NAMALWA (cell line): ENCODE results near the gene SEC14L6.
A peak's percentile ranks its signal among the peaks of the same experiment; 100 is the strongest.

ENCODE experiments used
- DNase-seq: peaks from one replicate; pipeline ENCODE4 v3.0.0-alpha.2; 2015; ENCODE audit warnings: low spot score

SEC14L6 gene

GRCh38 chr22:30535182-30535581, 11.4 kb downstream of the SEC14L6 start:
- peak; percentile 42 for DNase-seq

DNA sequence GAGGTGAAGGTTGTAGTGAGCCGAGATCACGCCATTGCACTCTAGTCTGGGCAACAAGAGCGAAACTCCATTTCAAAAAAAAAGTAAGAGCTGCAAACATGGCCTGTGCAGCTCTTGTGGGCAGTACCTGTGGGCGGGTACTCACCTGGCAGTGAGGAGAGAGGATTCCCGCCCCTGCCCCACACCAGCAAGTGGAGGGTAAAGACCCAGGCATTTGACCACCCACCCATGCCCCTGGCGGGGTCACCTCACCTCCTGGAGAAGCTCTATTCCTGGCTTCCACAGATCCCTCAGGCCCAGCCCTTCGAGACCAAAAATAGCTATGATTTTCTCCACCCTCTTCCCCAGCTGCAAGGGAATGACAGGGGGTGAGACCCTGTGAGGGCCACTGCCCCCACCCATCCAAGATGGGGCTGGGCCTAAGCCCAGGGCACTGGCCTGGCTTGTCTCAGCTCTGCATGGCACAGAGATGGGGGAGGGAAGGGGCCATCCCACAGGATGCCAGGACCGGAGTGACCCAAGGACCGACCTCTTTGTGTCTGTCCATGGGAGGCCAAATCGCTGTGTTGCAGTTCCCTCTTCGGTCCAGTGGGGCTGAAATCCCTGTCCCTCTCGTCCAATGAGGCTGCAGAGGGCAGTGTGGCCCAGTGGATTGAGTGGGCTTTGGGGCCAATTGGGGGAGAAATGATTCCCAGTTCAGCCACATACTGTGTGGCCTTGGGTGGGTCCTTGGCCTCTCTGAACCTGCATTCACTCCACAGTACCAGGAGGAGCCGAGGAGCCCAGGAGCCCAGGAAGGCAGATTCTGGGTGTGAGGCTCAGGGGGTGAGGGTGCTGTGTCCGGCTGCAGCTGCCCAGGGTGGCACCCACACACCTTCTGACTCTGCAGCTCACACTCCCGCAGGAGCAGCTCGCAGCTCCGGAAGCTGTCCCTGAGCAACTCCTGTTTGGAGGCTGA, 14.6 kb downstream of the SEC14L6 start:
- no peak for DNase-seq

DNA sequence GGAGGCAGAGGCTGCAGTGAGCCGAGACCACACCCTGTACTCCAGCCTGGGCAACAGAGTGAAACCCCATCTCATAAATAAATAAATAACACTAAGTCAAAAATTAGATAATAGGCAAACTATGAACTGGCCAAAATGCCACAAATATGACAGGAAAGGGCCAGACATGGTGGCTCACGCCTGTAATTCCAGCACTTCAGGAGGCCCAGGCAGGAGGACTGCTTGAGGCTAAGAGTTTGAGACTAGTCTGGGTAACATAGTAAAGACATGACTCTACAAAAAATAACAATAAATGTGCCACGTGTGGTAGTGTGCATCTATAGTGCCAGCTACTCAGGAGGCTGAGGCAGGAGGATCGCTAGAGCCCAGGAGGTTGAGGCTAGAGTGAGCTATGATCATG, 19.9 kb downstream of the SEC14L6 start:
- DNase-seq, result no peak

- DNase-seq, result no peak
Measured at GRCh38 chr22:30523646-30524489, 22.7 kb downstream of the SEC14L6 start.

DNA sequence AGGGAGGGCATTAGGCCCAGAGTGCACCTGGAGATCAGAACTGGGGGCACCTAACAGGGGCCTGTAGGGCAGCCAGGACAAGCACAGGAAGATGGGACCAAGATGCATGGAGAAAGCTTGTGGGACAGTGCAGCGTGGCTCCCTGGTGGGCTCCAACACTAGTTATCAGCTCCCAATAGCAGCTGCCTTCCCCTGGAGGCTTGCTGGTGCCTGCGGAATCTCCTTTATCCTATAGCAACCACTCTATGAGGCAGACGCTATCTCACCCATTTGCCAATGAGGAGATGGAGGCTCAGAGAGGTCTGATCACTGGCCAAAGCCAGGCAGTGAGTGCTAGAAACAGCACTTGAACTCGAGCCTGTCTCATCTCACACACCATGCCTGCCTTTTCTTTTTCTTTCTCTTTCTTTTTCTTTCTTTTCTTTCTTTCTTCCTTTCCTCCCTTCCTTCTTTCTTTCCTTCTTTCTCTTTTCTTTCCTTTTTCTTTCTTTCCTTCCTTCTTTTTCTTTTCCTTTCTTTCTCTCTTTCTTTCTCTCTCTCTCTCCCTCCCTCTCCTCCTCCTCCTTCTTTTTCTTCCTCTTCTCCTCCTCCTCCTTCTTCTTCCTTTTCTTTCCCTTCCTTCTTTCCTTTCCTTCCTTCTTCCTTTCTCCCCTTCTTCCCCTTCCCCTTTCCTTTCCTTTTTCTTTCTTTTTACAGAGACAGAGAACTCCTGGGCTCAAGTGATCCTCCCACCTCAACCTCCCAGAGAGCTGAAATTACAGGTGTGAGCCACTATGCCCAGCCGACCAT, 25.0 kb downstream of the SEC14L6 start:
- DNase-seq, result no peak

GRCh38 chr22:30519842-30520425, 26.6 kb downstream of the SEC14L6 start:
- DNase-seq, result no peak

DNA sequence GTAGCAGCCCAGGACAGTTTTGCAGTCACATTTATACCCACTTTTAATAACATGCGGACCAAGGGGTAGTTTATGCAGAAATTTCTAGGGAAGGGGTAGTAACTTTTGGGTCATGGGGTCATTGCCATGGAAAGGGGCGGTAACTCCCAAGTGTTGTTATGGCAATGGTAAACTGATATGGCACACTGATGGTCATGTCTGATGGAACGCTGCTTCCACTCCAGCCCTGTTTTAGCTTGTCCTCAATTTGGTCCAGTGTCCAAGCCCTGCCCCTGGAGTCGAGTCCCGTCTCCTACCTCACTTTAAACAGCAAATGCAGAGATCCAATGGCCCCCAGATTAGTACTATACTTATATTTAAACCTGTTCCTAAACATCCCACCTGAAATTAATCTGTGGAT, 29.8 kb downstream of the SEC14L6 start:
- DNase-seq, result no peak

GRCh38 chr22:30516273-30516672, 30.3 kb downstream of the SEC14L6 start:
- DNase-seq, result no peak

DNA sequence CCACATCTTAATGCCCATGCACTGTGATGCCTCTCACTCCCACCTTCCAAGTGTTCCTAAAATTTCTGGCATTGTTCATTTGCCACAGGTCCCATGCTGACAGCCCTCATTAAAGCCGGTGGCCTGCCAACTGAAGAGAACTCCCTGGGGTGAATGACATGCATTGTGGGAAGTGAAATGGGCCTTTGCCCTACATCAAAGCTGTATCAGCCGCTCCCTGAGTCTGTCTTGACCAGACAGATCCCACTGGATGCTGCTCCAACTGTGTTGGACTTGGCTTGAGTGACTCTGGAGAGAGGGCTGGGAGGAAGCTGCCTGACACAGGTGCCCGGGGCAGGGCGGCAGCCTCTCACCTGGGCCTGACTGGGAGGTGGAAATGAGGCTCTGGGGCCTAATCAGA, 32.3 kb downstream of the SEC14L6 start:
- DNase-seq, result no peak

- DNase-seq, result no peak
Measured at GRCh38 chr22:30513462-30513861, 33.1 kb downstream of the SEC14L6 start.

- DNase-seq, result peak; percentile 42
Measured at GRCh38 chr22:30511911-30512310, 34.6 kb downstream of the SEC14L6 start.

- no peak for DNase-seq
Measured at GRCh38 chr22:30511109-30511508, 35.4 kb downstream of the SEC14L6 start.

DNA sequence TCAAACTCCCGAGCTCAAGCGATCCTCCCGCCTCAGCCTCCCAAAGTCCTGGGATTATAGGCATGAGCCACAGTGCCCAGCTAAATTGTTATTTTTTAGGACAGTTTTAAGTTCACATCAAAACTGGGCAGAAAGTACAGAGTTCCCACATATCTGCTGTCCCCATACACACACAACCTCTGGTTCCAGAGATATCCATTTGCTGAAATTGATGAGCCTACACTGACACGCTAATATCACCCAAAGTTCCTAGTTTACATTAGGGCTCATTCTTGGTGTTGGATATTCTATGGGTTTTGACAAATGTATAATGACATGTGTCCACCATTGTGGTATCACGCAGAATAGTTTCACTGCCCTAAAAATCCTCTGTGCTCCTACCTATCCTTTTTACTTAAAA, 38.3 kb downstream of the SEC14L6 start:
- no peak for DNase-seq

- no peak for DNase-seq
Measured at GRCh38 chr22:30507670-30508069, 38.9 kb downstream of the SEC14L6 start.

DNA sequence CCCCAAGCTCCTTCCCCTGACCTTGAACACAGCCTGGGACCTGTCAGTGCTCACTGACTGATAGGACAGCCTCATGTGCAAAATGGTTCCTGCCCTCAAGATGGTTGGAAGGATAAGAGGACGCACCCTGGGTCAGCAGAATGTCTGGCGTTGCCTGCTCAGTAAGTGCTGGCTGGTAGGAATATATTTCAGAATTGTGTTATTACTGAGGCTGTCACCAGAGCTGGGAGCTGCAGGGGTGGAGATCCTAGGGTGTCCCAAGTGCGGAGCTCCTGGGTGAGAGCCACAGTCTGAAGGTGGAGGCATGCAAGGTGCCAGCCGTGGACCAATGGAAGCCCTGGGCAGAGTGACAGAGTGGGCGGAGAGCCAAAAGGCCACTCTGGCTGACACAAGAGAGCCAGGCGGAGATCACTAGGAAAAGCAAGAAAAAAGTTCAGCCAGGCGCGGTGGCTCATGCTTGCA, 40.0 kb downstream of the SEC14L6 start:
- no peak for DNase-seq

GRCh38 chr22:30503551-30503950, 43.0 kb downstream of the SEC14L6 start:
- DNase-seq, result no peak

DNA sequence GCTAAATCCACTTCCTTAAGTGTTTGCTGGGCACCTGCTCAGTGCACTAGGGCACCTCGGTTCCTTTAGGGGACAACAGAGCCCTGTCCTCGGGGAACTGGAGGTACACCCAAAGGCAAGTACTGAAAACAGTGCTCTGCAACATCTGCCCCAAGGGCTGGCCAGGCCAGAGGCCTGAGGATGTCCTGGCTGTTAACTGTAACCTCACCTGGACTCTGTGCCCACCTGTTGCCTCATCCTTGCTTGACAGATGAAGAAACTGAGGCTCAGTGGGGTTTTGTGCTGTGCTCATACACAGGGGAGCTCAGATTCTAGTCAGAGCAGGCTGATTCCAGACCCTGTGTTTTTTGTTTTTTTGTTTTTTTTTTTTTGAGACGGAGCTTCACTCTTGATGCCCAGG, 43.6 kb downstream of the SEC14L6 start:
- DNase-seq, result no peak

DNA sequence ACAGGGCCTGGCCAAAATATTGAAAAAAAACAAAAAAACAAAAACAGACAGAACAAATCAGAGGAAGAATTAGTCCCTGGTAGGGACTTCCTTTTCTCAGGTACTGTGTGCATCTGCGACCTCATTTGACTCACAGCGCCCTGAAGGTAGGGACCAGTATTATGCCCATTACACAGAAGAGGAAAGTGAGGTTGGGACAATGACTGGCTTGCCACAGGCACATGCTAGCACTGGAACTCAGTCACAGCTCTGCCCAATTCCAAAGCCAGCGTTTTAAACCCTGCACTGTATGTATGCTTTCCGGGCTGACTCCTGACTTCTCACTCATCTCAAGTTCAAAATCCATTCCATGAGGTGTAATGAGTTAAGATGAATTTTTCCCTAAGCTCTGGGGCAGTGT, 44.4 kb downstream of the SEC14L6 start:
- DNase-seq, result no peak

GRCh38 chr22:30500628-30501027, 45.9 kb downstream of the SEC14L6 start:
- DNase-seq, result no peak

- DNase-seq, result no peak
Measured at GRCh38 chr22:30497466-30498150, 48.9 kb downstream of the SEC14L6 start.
